ENCODE measurements around the gene PLAC8L1.
A peak's percentile ranks its signal among the peaks of the same experiment; 100 is the strongest.
"Not testable (repeated sequence)": the region's sequence is repeated elsewhere in the genome, so short reads cannot be mapped to it uniquely, and the experiment has no call there.

Gene PLAC8L1

GRCh38 chr5:146105477-146105876 is at the start of gene PLAC8L1:
Gene PLAC8L1 (minus strand): TSS chr5:146105577. CDS start chr5:146104311, 1,266 bp downstream.
- no peak for DNase-seq (ENCODE audit: low read depth)

- no peak for DNase-seq (ENCODE audit: low read depth)
Observed at GRCh38 chr5:146151970-146152369, 46.6 kb upstream of the PLAC8L1 start.

GRCh38 chr5:146137967-146138403 is 32.6 kb upstream of the PLAC8L1 start:
- DNase-seq (ENCODE audit: low read depth), result peak; percentile 83

- DNase-seq (ENCODE audit: low read depth), result peak; percentile 38
Observed at GRCh38 chr5:146130440-146131045, 25.2 kb upstream of the PLAC8L1 start.

- no peak for DNase-seq (ENCODE audit: low read depth)
Observed at GRCh38 chr5:146126068-146126467, 20.7 kb upstream of the PLAC8L1 start.

GRCh38 chr5:146124580-146124979 is 19.2 kb upstream of the PLAC8L1 start:
- no peak for DNase-seq (ENCODE audit: low read depth)

GRCh38 chr5:146121451-146121850 is 16.1 kb upstream of the PLAC8L1 start:
- not testable (repeated sequence) for DNase-seq (ENCODE audit: low read depth)

- DNase-seq (ENCODE audit: low read depth), result no peak
Observed at GRCh38 chr5:146118322-146118721, 12.9 kb upstream of the PLAC8L1 start.

- DNase-seq (ENCODE audit: low read depth), result not testable (repeated sequence)
Observed at GRCh38 chr5:146117216-146117615, 11.8 kb upstream of the PLAC8L1 start.

GRCh38 chr5:146116361-146116760 is 11.0 kb upstream of the PLAC8L1 start:
- DNase-seq (ENCODE audit: low read depth), result no peak

GRCh38 chr5:146112476-146112875 is 7.1 kb upstream of the PLAC8L1 start:
- DNase-seq (ENCODE audit: low read depth), result no peak

- DNase-seq (ENCODE audit: low read depth), result no peak
Observed at GRCh38 chr5:146111409-146111808, 6.0 kb upstream of the PLAC8L1 start.

GRCh38 chr5:146109379-146109778 is 4.0 kb upstream of the PLAC8L1 start:
- DNase-seq (ENCODE audit: low read depth), result no peak

- not testable (repeated sequence) for DNase-seq (ENCODE audit: low read depth)
Observed at GRCh38 chr5:146108870-146109269, 3.5 kb upstream of the PLAC8L1 start.

GRCh38 chr5:146107901-146108300 is 2.5 kb upstream of the PLAC8L1 start:
- DNase-seq (ENCODE audit: low read depth), result peak; percentile 69

GRCh38 chr5:146103594-146103993 is 1.8 kb downstream of the PLAC8L1 start:
- peak; percentile 41 for DNase-seq (ENCODE audit: low read depth)

- no peak for DNase-seq (ENCODE audit: low read depth)
Observed at GRCh38 chr5:146101646-146102045, 3.7 kb downstream of the PLAC8L1 start.

GRCh38 chr5:146098047-146098446 is 7.3 kb downstream of the PLAC8L1 start:
- DNase-seq (ENCODE audit: low read depth), result no peak

GRCh38 chr5:146091881-146092280 is 13.5 kb downstream of the PLAC8L1 start:
- DNase-seq (ENCODE audit: low read depth), result no peak

- no peak for DNase-seq (ENCODE audit: low read depth)
Observed at GRCh38 chr5:146089287-146089686, 16.1 kb downstream of the PLAC8L1 start.

- DNase-seq (ENCODE audit: low read depth), result no peak
Observed at GRCh38 chr5:146088098-146088497, 17.3 kb downstream of the PLAC8L1 start.

- no peak for DNase-seq (ENCODE audit: low read depth)
Observed at GRCh38 chr5:146084376-146084775, 21.0 kb downstream of the PLAC8L1 start.

- no peak for DNase-seq (ENCODE audit: low read depth)
Observed at GRCh38 chr5:146082798-146083197, 22.6 kb downstream of the PLAC8L1 start.

- no peak for DNase-seq (ENCODE audit: low read depth)
Observed at GRCh38 chr5:146081556-146081955, 23.8 kb downstream of the PLAC8L1 start.

Data from iris pigment epithelial cell (primary cell).